ENCODE results near the gene UPK2.
"Not testable (repeated sequence)": the region's sequence is repeated elsewhere in the genome, so short reads cannot be mapped to it uniquely, and the experiment has no call there.

UPK2 gene

DNA sequence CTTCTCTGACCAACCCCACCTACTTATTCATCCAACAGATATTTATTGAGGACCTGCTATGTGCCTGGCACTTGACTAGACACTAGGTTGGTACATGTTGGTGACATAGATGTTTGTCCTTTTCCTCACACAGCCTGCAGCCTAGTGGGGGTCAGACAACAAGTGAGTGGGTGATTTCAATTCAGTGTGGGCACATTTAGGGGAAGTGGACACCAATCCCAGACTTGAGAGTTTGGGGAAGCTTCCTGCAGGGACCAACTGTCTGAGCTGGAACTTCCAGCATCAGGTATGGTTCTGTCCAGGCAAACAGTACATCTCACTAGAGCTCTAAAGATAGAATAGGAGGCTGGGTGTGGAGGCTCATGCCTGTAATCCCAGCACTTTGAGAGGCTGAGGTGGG lies 24.5 kb upstream of the UPK2 start:
- H3K36me3 ChIP-seq (ENCODE audit: control insufficient read depth, insufficient read depth, low read length), result no peaks in the 10 kb centered on the region
- no peak overlapping the region for H3K4me3 ChIP-seq (ENCODE audit: low read length)
- no peaks in the 10 kb centered on the region for H3K27me3 ChIP-seq (ENCODE audit: control insufficient read depth, insufficient read depth, low read length)
- peaks cover 21% of the 10 kb centered on the region for H3K4me1 ChIP-seq (ENCODE audit: control insufficient read depth, insufficient read depth, low read length)
- H3K27ac ChIP-seq (ENCODE audit: low read depth, low read length), result no peak overlapping the region
- no peak overlapping the region for H3K9ac ChIP-seq (ENCODE audit: low read length)

DNA sequence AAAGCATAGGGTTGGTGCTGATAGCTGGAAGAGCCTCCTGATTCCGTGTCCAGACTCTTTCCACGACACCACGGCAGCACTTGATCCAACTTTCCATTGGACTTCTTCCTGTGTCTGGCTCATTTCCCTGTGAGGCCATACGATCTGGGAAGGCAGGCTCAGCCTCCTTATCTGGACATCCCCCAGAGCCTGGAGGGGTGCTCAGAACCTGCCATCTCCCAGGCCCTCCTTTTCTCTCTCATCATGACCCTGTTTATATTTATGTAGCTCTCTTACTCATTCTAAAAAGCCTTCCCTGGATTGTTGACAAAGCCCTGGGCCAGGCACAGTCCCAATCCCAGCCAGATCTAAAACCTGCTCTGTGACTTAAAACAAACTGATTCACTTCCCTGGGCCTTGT lies 22.6 kb upstream of the UPK2 start:
- Histone ChIP-seq H3K27ac (ENCODE audit: low read depth, low read length) (peak overlapping the region; percentile 81), H3K9ac (ENCODE audit: low read length) (no peak overlapping the region), H3K4me1 (ENCODE audit: control insufficient read depth, insufficient read depth, low read length) (peaks cover 13% of the 10 kb centered on the region), H3K27me3 (ENCODE audit: control insufficient read depth, insufficient read depth, low read length) (no peaks in the 10 kb centered on the region), H3K36me3 (ENCODE audit: control insufficient read depth, insufficient read depth, low read length) (no peaks in the 10 kb centered on the region), H3K4me3 (ENCODE audit: low read length) (no peak overlapping the region)

DNA sequence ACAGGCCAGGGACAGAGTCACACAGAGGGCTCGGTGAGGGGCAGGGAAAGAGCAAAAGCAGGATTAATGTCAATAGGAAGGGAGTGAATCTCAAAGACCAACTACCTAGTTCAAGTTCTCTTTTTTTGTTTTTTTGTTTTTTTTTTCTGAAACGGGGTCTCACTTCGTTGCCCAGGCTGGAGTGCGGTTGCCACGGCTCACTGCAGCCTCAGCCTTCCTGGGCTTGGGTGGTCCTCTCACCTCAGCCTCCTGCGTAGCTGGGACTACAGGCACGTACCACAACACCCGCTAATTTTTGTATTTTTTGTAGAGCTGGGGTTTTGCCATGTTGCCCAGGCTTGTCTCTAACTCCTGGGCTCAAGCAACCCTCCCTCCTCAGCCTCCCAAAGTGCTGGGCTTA lies 20.7 kb upstream of the UPK2 start:
- Histone ChIP-seq H3K4me1 (ENCODE audit: control insufficient read depth, insufficient read depth, low read length) (peaks cover 13% of the 10 kb centered on the region), H3K9ac (ENCODE audit: low read length) (no peak overlapping the region), H3K27me3 (ENCODE audit: control insufficient read depth, insufficient read depth, low read length) (no peaks in the 10 kb centered on the region), H3K4me3 (ENCODE audit: low read length) (no peak overlapping the region), H3K36me3 (ENCODE audit: control insufficient read depth, insufficient read depth, low read length) (no peaks in the 10 kb centered on the region), H3K27ac (ENCODE audit: low read depth, low read length) (no peak overlapping the region)

DNA sequence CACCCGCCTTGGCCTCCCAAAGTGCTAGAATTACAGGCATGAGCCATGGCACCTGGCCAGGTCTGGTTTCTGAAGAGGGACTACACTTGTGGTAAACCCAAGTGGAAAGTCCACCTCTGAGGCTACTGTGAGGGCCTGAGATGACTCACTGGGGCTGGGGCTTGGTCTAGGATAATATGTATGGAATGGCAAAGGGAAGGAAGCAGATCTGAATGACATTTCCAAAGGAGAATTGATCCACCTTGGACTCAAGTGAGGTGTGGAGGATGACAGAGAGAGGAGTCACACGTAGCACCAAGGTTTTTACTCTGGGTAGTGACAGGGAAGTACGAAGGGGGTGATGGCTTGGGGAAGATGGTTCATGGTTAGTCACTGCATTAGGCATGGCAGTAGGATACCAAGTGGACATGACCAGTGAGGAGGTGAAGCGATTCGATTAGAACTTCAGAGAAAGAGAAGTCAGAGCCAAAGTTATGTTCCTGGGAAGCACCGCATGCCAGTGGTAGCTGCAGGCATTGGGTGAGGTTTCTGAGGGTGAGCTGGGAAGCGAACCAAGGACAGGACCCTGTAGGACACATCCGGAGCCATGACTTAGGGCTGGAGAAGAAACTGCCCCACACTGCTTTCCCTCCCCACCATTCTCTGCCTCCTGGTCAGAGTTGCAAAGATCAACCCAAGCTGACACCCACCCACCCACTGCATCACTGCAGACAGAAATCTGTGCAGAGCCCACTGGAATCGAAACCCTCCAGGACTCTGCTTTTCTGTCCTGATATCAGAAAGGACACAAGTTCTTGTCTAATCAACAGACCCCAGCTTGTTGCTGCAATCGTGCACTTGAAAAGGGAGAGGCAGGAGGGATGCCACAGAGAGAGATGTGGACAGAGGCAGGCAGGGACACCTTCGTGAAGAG lies 17.4 kb upstream of the UPK2 start:
- no peak overlapping the region for H3K4me3 ChIP-seq (ENCODE audit: low read length)
- no peak overlapping the region for H3K9ac ChIP-seq (ENCODE audit: low read length)
- H3K27ac ChIP-seq (ENCODE audit: low read depth, low read length), result no peak overlapping the region
- H3K27me3 ChIP-seq (ENCODE audit: control insufficient read depth, insufficient read depth, low read length), result no peaks in the 10 kb centered on the region
- peaks cover under 1% of the 10 kb centered on the region for H3K4me1 ChIP-seq (ENCODE audit: control insufficient read depth, insufficient read depth, low read length)
- H3K36me3 ChIP-seq (ENCODE audit: control insufficient read depth, insufficient read depth, low read length), result no peaks in the 10 kb centered on the region

DNA sequence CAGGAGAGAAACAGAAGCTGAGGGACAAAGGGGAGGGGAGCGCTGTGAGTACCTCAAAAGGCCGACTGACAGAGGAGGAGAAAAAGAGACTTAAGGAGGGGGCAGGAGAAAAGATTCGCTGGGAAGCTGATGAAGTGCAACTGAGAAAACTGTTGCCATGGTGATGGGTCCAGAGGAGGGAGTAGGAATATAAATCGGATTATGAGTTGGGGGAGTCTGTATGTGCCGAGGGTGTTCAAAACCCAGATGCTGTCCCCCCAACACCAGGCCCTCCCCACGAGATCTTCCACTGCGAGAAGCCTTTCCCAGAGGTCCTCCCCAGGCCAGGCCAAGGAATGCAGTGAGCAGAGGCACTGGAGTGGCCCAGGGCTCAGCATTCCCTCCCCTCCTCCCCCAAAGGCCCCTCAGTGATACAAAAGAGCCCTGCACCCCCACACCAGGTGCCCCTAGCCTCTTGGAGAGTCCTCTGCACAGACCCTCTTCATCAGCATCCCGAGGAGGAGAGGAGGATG lies 16.6 kb upstream of the UPK2 start:
- Histone ChIP-seq H3K36me3 (ENCODE audit: control insufficient read depth, insufficient read depth, low read length) (no peaks in the 10 kb centered on the region), H3K27me3 (ENCODE audit: control insufficient read depth, insufficient read depth, low read length) (no peaks in the 10 kb centered on the region), H3K4me3 (ENCODE audit: low read length) (no peak overlapping the region), H3K27ac (ENCODE audit: low read depth, low read length) (no peak overlapping the region), H3K4me1 (ENCODE audit: control insufficient read depth, insufficient read depth, low read length) (no peaks in the 10 kb centered on the region), H3K9ac (ENCODE audit: low read length) (no peak overlapping the region)

DNA sequence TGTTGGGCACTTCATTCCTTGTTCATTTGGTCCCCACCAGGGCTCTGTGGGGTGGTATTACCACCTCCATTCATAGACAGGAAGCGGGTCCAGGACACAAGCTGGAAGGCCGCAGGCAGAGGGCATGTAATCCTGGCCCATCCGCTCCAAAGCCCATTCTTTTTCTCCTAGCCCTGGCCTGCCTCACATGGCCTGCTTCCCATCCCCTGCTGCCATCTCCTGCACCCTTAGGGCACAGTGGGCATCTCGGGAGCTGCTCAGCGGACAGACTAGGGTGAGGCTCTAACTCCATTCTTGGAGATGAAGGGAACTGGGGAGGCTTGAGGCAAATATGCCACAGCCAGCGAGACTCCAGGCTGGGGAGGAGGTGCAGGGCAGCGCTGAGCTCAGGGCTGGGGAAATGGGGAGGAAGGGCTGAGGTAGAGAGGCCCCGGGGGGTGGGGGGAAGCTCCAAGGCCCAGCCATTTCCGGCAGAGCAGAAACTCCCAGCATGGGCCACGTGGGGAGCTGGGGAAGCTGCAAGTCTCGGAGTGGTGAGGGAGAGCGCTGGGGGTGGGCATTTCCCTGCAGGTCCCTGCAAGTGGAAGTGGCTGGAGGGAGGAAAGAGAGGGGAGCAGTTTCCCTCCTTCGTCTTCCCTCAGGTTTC lies 16.0 kb upstream of the UPK2 start:
- H3K4me3 ChIP-seq (ENCODE audit: low read length), result no peak overlapping the region
- H3K9ac ChIP-seq (ENCODE audit: low read length), result no peak overlapping the region
- H3K36me3 ChIP-seq (ENCODE audit: control insufficient read depth, insufficient read depth, low read length), result no peaks in the 10 kb centered on the region
- no peaks in the 10 kb centered on the region for H3K27me3 ChIP-seq (ENCODE audit: control insufficient read depth, insufficient read depth, low read length)
- no peak overlapping the region for H3K27ac ChIP-seq (ENCODE audit: low read depth, low read length)
- H3K4me1 ChIP-seq (ENCODE audit: control insufficient read depth, insufficient read depth, low read length), result no peaks in the 10 kb centered on the region

DNA sequence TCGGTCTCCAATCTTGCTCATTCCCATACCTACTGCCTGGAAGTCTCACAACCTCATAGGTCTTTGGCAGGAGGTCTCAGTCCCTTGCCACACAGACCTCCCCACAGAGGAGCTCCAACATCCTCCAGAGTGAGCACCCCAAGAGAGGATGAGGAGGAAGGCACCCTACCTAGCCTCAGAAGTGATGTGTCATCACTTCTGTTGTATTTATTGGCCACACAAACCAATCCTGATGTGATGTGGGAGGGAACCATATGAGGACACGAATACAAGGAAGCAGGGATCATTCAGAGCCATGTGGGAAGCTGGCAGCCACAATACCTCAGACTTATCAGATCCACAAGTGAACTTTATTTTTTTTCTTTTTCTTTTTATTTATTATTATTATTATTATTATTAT lies 9.0 kb upstream of the UPK2 start:
- no peak overlapping the region for H3K27ac ChIP-seq (ENCODE audit: low read depth, low read length)
- H3K4me1 ChIP-seq (ENCODE audit: control insufficient read depth, insufficient read depth, low read length), result no peaks in the 10 kb centered on the region
- no peak overlapping the region for H3K4me3 ChIP-seq (ENCODE audit: low read length)
- no peaks in the 10 kb centered on the region for H3K36me3 ChIP-seq (ENCODE audit: control insufficient read depth, insufficient read depth, low read length)
- no peaks in the 10 kb centered on the region for H3K27me3 ChIP-seq (ENCODE audit: control insufficient read depth, insufficient read depth, low read length)
- H3K9ac ChIP-seq (ENCODE audit: low read length), result no peak overlapping the region

DNA sequence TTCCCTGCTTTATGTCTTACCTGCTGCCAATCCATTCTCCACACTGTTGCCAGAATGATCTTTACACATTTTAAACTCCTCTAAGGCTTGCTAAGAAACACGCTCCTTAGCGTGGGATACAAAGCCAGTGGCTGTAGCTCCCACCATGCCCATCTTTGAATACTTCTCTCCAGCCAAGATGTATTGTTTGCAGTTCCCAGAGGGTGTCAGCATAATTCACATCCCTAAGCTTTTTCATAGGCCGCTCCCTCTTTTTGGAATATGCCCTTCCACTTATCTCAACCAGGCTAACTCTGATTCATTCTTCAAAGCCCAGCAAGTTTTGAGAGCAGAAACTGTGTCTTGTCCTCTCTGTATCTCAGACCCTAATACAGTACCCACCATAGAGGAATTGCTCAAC lies 8.1 kb upstream of the UPK2 start:
- no peaks in the 10 kb centered on the region for H3K36me3 ChIP-seq (ENCODE audit: control insufficient read depth, insufficient read depth, low read length)
- H3K4me3 ChIP-seq (ENCODE audit: low read length), result no peak overlapping the region
- no peaks in the 10 kb centered on the region for H3K27me3 ChIP-seq (ENCODE audit: control insufficient read depth, insufficient read depth, low read length)
- no peak overlapping the region for H3K27ac ChIP-seq (ENCODE audit: low read depth, low read length)
- H3K4me1 ChIP-seq (ENCODE audit: control insufficient read depth, insufficient read depth, low read length), result no peaks in the 10 kb centered on the region
- H3K9ac ChIP-seq (ENCODE audit: low read length), result no peak overlapping the region

DNA sequence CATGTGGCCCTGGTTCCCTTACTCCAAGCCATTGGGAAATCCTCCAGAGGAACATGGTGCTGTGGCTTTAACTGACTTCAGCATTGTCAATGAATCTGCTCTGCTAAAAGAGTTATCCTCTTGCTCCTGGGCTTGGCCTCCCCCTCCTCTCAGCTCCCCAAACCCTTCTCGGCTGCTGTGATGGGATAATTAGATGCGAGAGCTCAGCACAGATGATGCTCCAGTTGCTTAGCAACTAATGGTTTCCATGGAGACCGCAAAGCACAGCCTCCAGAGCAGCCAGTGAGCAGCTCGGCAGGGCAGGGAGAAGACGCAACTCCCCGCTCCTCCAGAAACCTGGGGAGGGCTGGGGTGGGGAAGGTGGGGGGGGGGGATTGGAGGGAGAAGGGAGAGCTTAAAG lies 2.8 kb upstream of the UPK2 start:
- no peak overlapping the region for H3K27ac ChIP-seq (ENCODE audit: low read depth, low read length)
- H3K4me3 ChIP-seq (ENCODE audit: low read length), result no peak overlapping the region
- H3K27me3 ChIP-seq (ENCODE audit: control insufficient read depth, insufficient read depth, low read length), result no peaks in the 10 kb centered on the region
- no peaks in the 10 kb centered on the region for H3K36me3 ChIP-seq (ENCODE audit: control insufficient read depth, insufficient read depth, low read length)
- H3K9ac ChIP-seq (ENCODE audit: low read length), result no peak overlapping the region
- no peaks in the 10 kb centered on the region for H3K4me1 ChIP-seq (ENCODE audit: control insufficient read depth, insufficient read depth, low read length)

DNA sequence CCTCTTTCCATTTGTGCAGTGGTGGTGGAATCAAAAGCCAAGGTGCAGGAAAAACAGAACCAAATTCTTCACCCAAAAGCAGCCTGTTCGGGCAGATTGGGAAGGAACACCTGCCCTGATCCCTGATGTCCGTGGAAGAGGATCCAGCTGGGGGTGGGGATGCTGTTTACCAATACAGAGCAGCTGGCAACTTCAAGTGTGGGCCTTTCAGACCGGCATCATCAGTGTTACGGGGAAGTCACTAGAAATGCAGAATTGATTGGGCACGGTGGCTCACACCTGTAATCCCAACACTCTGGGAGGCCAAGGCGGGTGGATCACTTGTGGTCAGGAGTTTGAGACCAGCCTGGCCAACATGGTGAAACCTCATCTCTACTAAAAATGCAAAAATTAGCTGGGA lies 2.1 kb upstream of the UPK2 start:
- not testable (repeated sequence) for H3K9ac ChIP-seq (ENCODE audit: low read length); H3K27me3 ChIP-seq (ENCODE audit: control insufficient read depth, insufficient read depth, low read length); H3K36me3 ChIP-seq (ENCODE audit: control insufficient read depth, insufficient read depth, low read length); H3K4me1 ChIP-seq (ENCODE audit: control insufficient read depth, insufficient read depth, low read length); H3K4me3 ChIP-seq (ENCODE audit: low read length); H3K27ac ChIP-seq (ENCODE audit: low read depth, low read length)

DNA sequence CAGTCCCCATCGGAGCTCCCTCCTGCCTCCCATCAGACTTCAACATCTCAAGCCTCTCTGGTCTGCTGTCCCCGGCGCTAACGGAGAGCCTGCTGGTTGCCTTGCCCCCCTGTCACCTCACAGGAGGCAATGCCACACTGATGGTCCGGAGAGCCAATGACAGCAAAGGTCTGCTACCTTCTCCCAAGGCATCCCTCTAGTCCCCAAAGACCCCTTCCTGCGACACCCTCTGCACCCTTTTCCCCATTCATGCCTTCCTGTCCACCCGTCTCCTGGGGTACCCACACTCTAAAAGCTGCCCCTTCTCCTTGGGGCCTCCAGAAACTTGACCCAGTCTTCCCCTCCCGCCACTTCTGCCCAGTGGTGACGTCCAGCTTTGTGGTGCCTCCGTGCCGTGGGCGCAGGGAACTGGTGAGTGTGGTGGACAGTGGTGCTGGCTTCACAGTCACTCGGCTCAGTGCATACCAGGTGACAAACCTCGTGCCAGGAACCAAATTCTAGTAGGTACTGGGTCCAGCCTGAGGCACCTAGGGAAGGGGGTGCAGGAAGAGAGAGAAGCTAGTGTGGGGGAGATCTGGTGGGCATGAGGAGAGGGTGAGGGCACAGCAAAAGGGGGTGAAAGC lies 860 bp downstream of the UPK2 start:
- no peak overlapping the region for H3K4me3 ChIP-seq (ENCODE audit: low read length)
- no peaks in the 10 kb centered on the region for H3K27me3 ChIP-seq (ENCODE audit: control insufficient read depth, insufficient read depth, low read length)
- no peak overlapping the region for H3K27ac ChIP-seq (ENCODE audit: low read depth, low read length)
- H3K36me3 ChIP-seq (ENCODE audit: control insufficient read depth, insufficient read depth, low read length), result no peaks in the 10 kb centered on the region
- no peaks in the 10 kb centered on the region for H3K4me1 ChIP-seq (ENCODE audit: control insufficient read depth, insufficient read depth, low read length)
- no peak overlapping the region for H3K9ac ChIP-seq (ENCODE audit: low read length)

DNA sequence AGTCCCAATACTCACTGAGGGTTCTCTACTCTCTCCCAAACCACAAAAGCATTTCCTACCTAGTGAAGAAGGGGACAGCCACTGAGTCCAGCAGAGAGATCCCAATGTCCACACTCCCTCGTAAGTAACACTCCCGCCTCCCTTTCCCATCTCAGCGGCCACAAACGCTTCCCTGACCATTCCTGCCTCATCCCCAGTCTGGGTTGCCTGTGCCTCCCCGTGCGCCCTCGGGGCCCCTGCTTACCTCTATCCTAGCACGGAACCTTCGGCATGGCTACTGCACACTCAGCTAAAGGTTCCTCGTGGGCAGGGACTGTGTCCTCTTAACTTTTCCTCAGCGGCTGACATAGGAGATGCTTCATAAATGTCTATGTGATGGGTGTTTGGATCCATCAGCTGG lies 1.5 kb downstream of the UPK2 start:
- no peaks in the 10 kb centered on the region for H3K36me3 ChIP-seq (ENCODE audit: control insufficient read depth, insufficient read depth, low read length)
- H3K9ac ChIP-seq (ENCODE audit: low read length), result no peak overlapping the region
- H3K27ac ChIP-seq (ENCODE audit: low read depth, low read length), result no peak overlapping the region
- no peak overlapping the region for H3K4me3 ChIP-seq (ENCODE audit: low read length)
- H3K4me1 ChIP-seq (ENCODE audit: control insufficient read depth, insufficient read depth, low read length), result no peaks in the 10 kb centered on the region
- no peaks in the 10 kb centered on the region for H3K27me3 ChIP-seq (ENCODE audit: control insufficient read depth, insufficient read depth, low read length)

All from rectal smooth muscle tissue (tissue), 1 donor.